ENCODE measurements around the gene SULF2.
"Not testable (repeated sequence)": the region's sequence is repeated elsewhere in the genome, so short reads cannot be mapped to it uniquely, and the experiment has no call there.

Gene SULF2

GRCh38 chr20:47785311-47785853 lies at the start of gene SULF2:
Gene SULF2 (minus strand): TSS chr20:47785481. CDS start chr20:47757363, 28,118 bp downstream.
- DNase-seq: no peak

- not testable (repeated sequence) for DNase-seq
Observed at GRCh38 chr20:47831675-47832074, 46.4 kb upstream of the SULF2 start.

- not testable (repeated sequence) for DNase-seq
Observed at GRCh38 chr20:47826716-47827115, 41.4 kb upstream of the SULF2 start.

- not testable (repeated sequence) for DNase-seq
Observed at GRCh38 chr20:47826006-47826405, 40.7 kb upstream of the SULF2 start.

- no peak for DNase-seq
Observed at GRCh38 chr20:47825011-47825762, 39.9 kb upstream of the SULF2 start.

- not testable (repeated sequence) for DNase-seq
Observed at GRCh38 chr20:47823941-47824340, 38.7 kb upstream of the SULF2 start.

GRCh38 chr20:47821481-47822100 lies 36.3 kb upstream of the SULF2 start:
- no peak for DNase-seq

- DNase-seq: no peak
Observed at GRCh38 chr20:47818996-47819609, 33.8 kb upstream of the SULF2 start.

- DNase-seq: no peak
Observed at GRCh38 chr20:47818466-47818865, 33.2 kb upstream of the SULF2 start.

- no peak for DNase-seq
Observed at GRCh38 chr20:47818016-47818415, 32.7 kb upstream of the SULF2 start.

GRCh38 chr20:47817573-47817972 lies 32.3 kb upstream of the SULF2 start:
- DNase-seq: no peak

- DNase-seq: no peak
Observed at GRCh38 chr20:47816487-47817451, 31.5 kb upstream of the SULF2 start.

GRCh38 chr20:47815866-47816265 lies 30.6 kb upstream of the SULF2 start:
- no peak for DNase-seq

GRCh38 chr20:47815416-47815806 lies 30.1 kb upstream of the SULF2 start:
- DNase-seq: no peak

- DNase-seq: no peak
Observed at GRCh38 chr20:47814632-47815415, 29.5 kb upstream of the SULF2 start.

GRCh38 chr20:47810721-47811347 lies 25.6 kb upstream of the SULF2 start:
- DNase-seq: no peak

GRCh38 chr20:47810116-47810677 lies 24.9 kb upstream of the SULF2 start:
- DNase-seq: no peak

GRCh38 chr20:47809161-47809960 lies 24.1 kb upstream of the SULF2 start:
- no peak for DNase-seq

- DNase-seq: no peak
Observed at GRCh38 chr20:47805951-47806350, 20.7 kb upstream of the SULF2 start.

- not testable (repeated sequence) for DNase-seq
Observed at GRCh38 chr20:47804972-47805371, 19.7 kb upstream of the SULF2 start.
